ENCODE measurements around the gene FUNDC2.

Gene FUNDC2

DNA sequence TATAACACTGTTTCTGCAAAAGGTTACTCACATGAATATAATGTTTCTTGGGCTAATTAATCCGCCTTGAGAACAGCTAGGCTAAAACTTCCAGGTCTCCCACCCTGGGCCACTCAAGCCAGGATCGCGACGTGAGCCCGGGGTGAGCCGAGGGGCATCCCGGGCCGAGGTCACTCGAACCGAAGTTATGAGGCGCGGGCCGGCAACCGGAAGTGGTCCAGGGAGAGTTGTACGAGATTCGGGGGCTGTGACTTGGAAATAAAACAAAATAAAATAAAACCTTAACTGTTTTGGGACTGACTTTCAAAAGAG is 44.0 kb downstream of the FUNDC2 start:
- Histone ChIP-seq H3K4me3 (ENCODE audit: low read length) (peak overlapping the region; percentile 66), H3F3A (ENCODE audit: insufficient read depth, low read length) (no peaks in the 10 kb centered on the region; the same call in 1 of the 2 replicates), H2AFZ (ENCODE audit: low read length) (peak overlapping the region; percentile 69), H3K4me2 (ENCODE audit: low read depth, low read length) (peak overlapping the region; percentile 61), H3K9ac (ENCODE audit: low read length) (peak overlapping the region; percentile 62), H3K4me1 (ENCODE audit: low read length) (peaks cover 5% of the 10 kb centered on the region; the same call in 1 of the 2 replicates), H3K27ac (ENCODE audit: low read length) (peak overlapping the region; percentile 23; the same call in 1 of the 2 replicates), H3K27me3 (replicated peaks; ENCODE audit: insufficient read depth, low read length) (no peaks in the 10 kb centered on the region), H3K9me2 (replicated peaks; ENCODE audit: insufficient read depth, low read length) (no peaks in the 10 kb centered on the region), H4K20me1 (ENCODE audit: insufficient read depth, low read length) (no peaks in the 10 kb centered on the region), H3K36me3 (replicated peaks; ENCODE audit: insufficient read depth, low read length) (no peaks in the 10 kb centered on the region), H3K79me2 (ENCODE audit: low read length) (peaks cover 26% of the 10 kb centered on the region), H3K9me3 (replicated peaks; ENCODE audit: insufficient read depth, low read length) (no peaks in the 10 kb centered on the region)
- no peak for TF ChIP-seq CTCF (IDR thresholded peaks at IDR 0.05; ENCODE audit: low read length)
- no peak for TF ChIP-seq EZH2phosphoT487 (IDR thresholded peaks at IDR 0.05; ENCODE audit: low read length)
- no peak for TF ChIP-seq EZH2 (optimal IDR thresholded peaks at IDR 0.05; ENCODE audit: low read depth, low read length)
- DNase-seq: no peak

DNA sequence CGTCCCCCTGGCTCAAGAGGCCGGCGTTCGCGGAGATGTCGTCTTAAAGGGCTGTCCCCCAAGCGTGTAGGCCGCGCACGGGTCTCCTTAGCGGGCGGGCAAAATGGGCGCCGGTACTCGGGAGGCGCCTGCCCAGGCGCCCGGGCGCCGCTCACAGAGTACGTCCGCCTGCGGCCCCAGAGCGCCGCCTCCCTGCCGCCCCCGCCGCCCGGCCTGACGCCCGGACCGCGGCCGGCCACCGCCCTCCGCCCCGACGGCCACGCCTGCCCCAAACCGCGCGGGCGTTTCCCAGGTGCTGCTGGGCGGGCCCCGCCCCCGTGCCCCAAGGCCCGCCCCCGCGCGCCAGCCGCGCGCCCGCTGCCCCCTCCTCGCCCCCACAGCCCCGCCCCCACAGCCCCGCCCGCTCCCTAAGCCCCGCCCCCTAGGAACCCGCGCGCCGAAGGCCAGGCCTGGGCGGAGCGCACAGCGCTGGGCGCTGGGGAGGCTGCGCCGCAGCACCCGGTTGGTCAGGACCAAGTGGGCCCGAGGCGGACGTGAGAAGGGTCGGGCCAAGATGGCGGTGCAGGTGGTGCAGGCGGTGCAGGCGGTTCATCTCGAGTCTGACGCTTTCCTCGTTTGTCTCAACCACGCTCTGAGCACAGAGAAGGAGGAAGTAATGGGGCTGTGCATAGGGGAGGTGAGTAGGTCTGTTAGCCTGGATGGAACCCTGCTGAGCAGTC is 44.5 kb downstream of the FUNDC2 start, which contains the start of the genes BRCC3, CMC4 and MTCP1:
Gene BRCC3, plus strand, starts transcription at position 534 of the 719 bp plus-strand sequence. Its CDS starts 20 bp downstream, at position 554.
Gene CMC4, minus strand, starts transcription at position 162 of the 719 bp plus-strand sequence. CDS start 7,113 bp downstream, outside the sequence.
Gene MTCP1, minus strand, starts transcription at position 162 of the 719 bp plus-strand sequence. CDS start 5,126 bp downstream, outside the sequence.
- DNase-seq: peak; percentile 86
- Histone ChIP-seq H3K4me1 (ENCODE audit: low read length) (peaks cover 5% of the 10 kb centered on the region; the same call in 1 of the 2 replicates), H3K27me3 (replicated peaks; ENCODE audit: insufficient read depth, low read length) (no peaks in the 10 kb centered on the region), H3K9ac (ENCODE audit: low read length) (peak within 1 kb of the TSS; percentile 74), H2AFZ (ENCODE audit: low read length) (peak within 1 kb of the TSS; percentile 69), H3K79me2 (ENCODE audit: low read length) (peaks cover 26% of the 10 kb centered on the region), H3K4me3 (ENCODE audit: low read length) (peak within 1 kb of the TSS; percentile 82), H3K4me2 (ENCODE audit: low read depth, low read length) (peak within 1 kb of the TSS; percentile 61), H3K27ac (ENCODE audit: low read length) (peak within 1 kb of the TSS; percentile 51), H3K9me3 (replicated peaks; ENCODE audit: insufficient read depth, low read length) (no peaks in the 10 kb centered on the region), H4K20me1 (ENCODE audit: insufficient read depth, low read length) (no peaks in the 10 kb centered on the region), H3K36me3 (replicated peaks; ENCODE audit: insufficient read depth, low read length) (no peaks in the 10 kb centered on the region), H3F3A (ENCODE audit: insufficient read depth, low read length) (no peaks in the 10 kb centered on the region; the same call in 1 of the 2 replicates), H3K9me2 (replicated peaks; ENCODE audit: insufficient read depth, low read length) (no peaks in the 10 kb centered on the region)
- TF ChIP-seq EZH2 (optimal IDR thresholded peaks at IDR 0.05; ENCODE audit: low read depth, low read length) (no peak), EZH2phosphoT487 (IDR thresholded peaks at IDR 0.05; ENCODE audit: low read length) (no peak), CTCF (IDR thresholded peaks at IDR 0.05; ENCODE audit: low read length) (no peak)

DNA sequence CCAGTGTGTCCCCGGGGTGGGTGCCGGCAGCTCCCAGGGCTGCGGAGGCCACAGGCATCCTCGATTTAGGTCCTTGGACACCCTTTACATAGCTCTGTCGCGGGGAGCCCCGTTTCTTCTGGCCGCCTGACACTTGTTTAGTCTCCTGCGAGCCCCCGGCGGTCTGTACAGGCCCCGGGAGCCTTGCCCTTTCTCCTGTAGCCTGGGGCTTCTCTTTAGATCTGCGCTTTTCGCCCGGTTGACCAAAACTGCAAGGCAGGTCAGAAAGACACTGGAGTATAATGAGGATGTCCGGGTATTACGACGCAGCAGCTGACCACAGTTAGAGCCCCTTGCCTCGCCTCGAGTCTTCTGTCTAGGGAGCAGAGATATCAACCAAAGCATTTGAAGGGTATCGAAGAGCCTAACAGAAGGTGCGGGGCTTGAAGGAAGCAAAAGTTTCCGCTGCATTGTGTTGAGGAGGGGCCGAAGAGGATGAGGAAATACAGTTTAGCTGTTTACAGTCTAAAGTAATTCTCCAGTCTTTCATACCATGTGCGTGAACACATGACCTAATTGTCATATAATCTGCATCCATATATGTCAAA is 45.1 kb downstream of the FUNDC2 start:
- peaks cover 26% of the 10 kb centered on the region for H3K79me2 ChIP-seq (ENCODE audit: low read length)
- DNase-seq: peak; percentile 10
- H3K4me3 ChIP-seq (ENCODE audit: low read length): peak overlapping the region; percentile 82
- no peaks in the 10 kb centered on the region for H3K36me3 ChIP-seq (replicated peaks; ENCODE audit: insufficient read depth, low read length)
- H3K4me2 ChIP-seq (ENCODE audit: low read depth, low read length): peak overlapping the region; percentile 59
- H3K4me1 ChIP-seq (ENCODE audit: low read length): peaks cover 5% of the 10 kb centered on the region; the same call in 1 of the 2 replicates
- no peaks in the 10 kb centered on the region for H3K9me3 ChIP-seq (replicated peaks; ENCODE audit: insufficient read depth, low read length)
- peak overlapping the region; percentile 65 for H2AFZ ChIP-seq (ENCODE audit: low read length)
- H3K9ac ChIP-seq (ENCODE audit: low read length): peak overlapping the region; percentile 74
- no peaks in the 10 kb centered on the region; the same call in 1 of the 2 replicates for H3F3A ChIP-seq (ENCODE audit: insufficient read depth, low read length)
- H3K9me2 ChIP-seq (replicated peaks; ENCODE audit: insufficient read depth, low read length): no peaks in the 10 kb centered on the region
- H3K27me3 ChIP-seq (replicated peaks; ENCODE audit: insufficient read depth, low read length): no peaks in the 10 kb centered on the region
- peak overlapping the region; percentile 51 for H3K27ac ChIP-seq (ENCODE audit: low read length)
- TF ChIP-seq EZH2phosphoT487 (IDR thresholded peaks at IDR 0.05; ENCODE audit: low read length) (no peak), EZH2 (optimal IDR thresholded peaks at IDR 0.05; ENCODE audit: low read depth, low read length) (no peak), CTCF (IDR thresholded peaks at IDR 0.05; ENCODE audit: low read length) (no peak)
- H4K20me1 ChIP-seq (ENCODE audit: insufficient read depth, low read length): no peaks in the 10 kb centered on the region
